Keratinocyte (primary cell): ENCODE measurements around the gene LEAP2. TPM values are rescaled to one million over a fixed set of nuclear protein-coding genes. Genes with fewer than 3 reads are reported as not detected.

Experiments
- DNase-seq: peaks from one replicate; pipeline ENCODE4 v3.0.0-alpha.2; 2011; ENCODE audit warnings: low read depth, missing footprints, low spot score
- FAIRE-seq: peaks from 2 replicates; lab custom pipeline; 2011; peaks lifted over from hg19 to GRCh38; lab: Jason Lieb, UNC
- H2AFZ ChIP-seq: 2 replicates; pipeline ENCODE4 v1.6.0; 2012; ENCODE audit warnings: low read length, control low read depth, inconsistent platforms; ENCODE audit not compliant: control insufficient read depth
- H3K27ac ChIP-seq: 2 replicates; pipeline ENCODE4 v1.5.1; 2011; ENCODE audit warnings: low read length; ENCODE audit not compliant: control insufficient read depth, insufficient read depth
- H3K27me3 ChIP-seq: 3 replicates; pipeline ENCODE4 v1.6.0; 2011; ENCODE audit warnings: low read length; ENCODE audit not compliant: control insufficient read depth, insufficient read depth; ENCODE audit errors: extremely low read depth
- H3K36me3 ChIP-seq, 2 experiments: 2 replicates in 1 of 2; 3 replicates in 1 of 2; pipeline ENCODE4 v1.5.1; 2011; ENCODE audit warnings: low read length in 2 of 2, mild to moderate bottlenecking in 1 of 2; ENCODE audit not compliant: control insufficient read depth in 2 of 2, insufficient read depth in 2 of 2; ENCODE audit errors: extremely low read depth in 1 of 2
- H3K4me1 ChIP-seq: 3 replicates; pipeline ENCODE4 v1.5.1; 2011; ENCODE audit warnings: low read length; ENCODE audit not compliant: control insufficient read depth, insufficient read depth; ENCODE audit errors: extremely low read depth
- H3K4me2 ChIP-seq: 3 replicates; pipeline ENCODE4 v1.6.0; 2011; ENCODE audit warnings: low read depth, low read length; ENCODE audit not compliant: control insufficient read depth, insufficient read depth; ENCODE audit errors: extremely low read depth
- H3K4me3 ChIP-seq, 3 experiments: fragments of 200-600 bp in 1 of 3; sonication (generic) in 1 of 3; 2 replicates in 2 of 3; 3 replicates in 1 of 3; pipeline ENCODE4 v1.5.1; 2011 to 2016; ENCODE audit warnings: low read length in 3 of 3, mild to moderate bottlenecking in 3 of 3, control low read depth in 2 of 3, inconsistent platforms in 1 of 3, low read depth in 1 of 3, mixed read lengths in 1 of 3, mixed run types in 1 of 3, moderate library complexity in 1 of 3; ENCODE audit not compliant: control insufficient read depth in 2 of 3, insufficient read depth in 2 of 3; ENCODE audit errors: extremely low read depth in 1 of 3
- H3K79me2 ChIP-seq: 2 replicates; pipeline ENCODE4 v1.6.0; 2012; ENCODE audit warnings: low read length; ENCODE audit not compliant: control insufficient read depth, insufficient read depth
- H3K9ac ChIP-seq: 3 replicates; pipeline ENCODE4 v1.6.0; 2011; ENCODE audit warnings: low read length; ENCODE audit not compliant: control insufficient read depth, insufficient read depth; ENCODE audit errors: extremely low read depth
- H3K9me1 ChIP-seq: 3 replicates; pipeline ENCODE4 v1.6.0; 2011; ENCODE audit warnings: low read length; ENCODE audit not compliant: control insufficient read depth, insufficient read depth; ENCODE audit errors: extremely low read depth
- H3K9me3 ChIP-seq: 2 replicates; pipeline ENCODE4 v1.5.1; 2012; ENCODE audit warnings: low read depth, low read length; ENCODE audit not compliant: control insufficient read depth
- H4K20me1 ChIP-seq: 3 replicates; pipeline ENCODE4 v1.6.0; 2011; ENCODE audit warnings: low read length; ENCODE audit not compliant: control insufficient read depth, insufficient read depth; ENCODE audit errors: extremely low read depth
- CTCF ChIP-seq, 3 experiments: IDR thresholded peaks in 1 of 3; conservative IDR thresholded peaks in 1 of 3; optimal IDR thresholded peaks in 1 of 3; 2 replicates in 2 of 3; 3 replicates in 1 of 3; pipeline versions ENCODE3 to v1.5.1; 2011; ENCODE audit warnings: low read length in 3 of 3, mild to moderate bottlenecking in 3 of 3, moderate library complexity in 2 of 3, control low read depth in 1 of 3, inconsistent platforms in 1 of 3; ENCODE audit not compliant: insufficient read depth in 2 of 3; ENCODE audit errors: extremely low read depth in 1 of 3
- EZH2 ChIP-seq: IDR thresholded peaks from one replicate; pipeline ENCODE4 v1.6.1; 2012; ENCODE audit warnings: inconsistent platforms, mild to moderate bottlenecking, low read length, moderate library complexity
- dilution Hi-C: fragments of 300-500 bp; cut with MboI; formaldehyde crosslinking; loops from one replicate; pipeline ENCODE4 v1.7.0; 2020; ENCODE audit warnings: low sequenced_read_pairs; ENCODE audit not compliant: extremely low pct_ligation_motif_present
- polyA plus RNA-seq, 5 experiments: library from polyadenylated mRNA; depleted of rRNA in 3 of 5; stranded (reverse) in 3 of 5; stranded (forward) in 1 of 5; unstranded in 1 of 5; fragments of >200 nt; gene quantifications; 1 replicate in 1 of 5; 2 replicates in 3 of 5; 3 replicates in 1 of 5; pipeline versions ENCODE4 v1.2.1 to v1.2.3, GENCODE V29; 2011 to 2012; ENCODE audit warnings: missing spikeins in 2 of 5, low read depth in 1 of 5, low replicate concordance in 1 of 5

LEAP2 gene
- polyA plus RNA-seq, 1 donor (not counting 4 experiments of a cell fraction or from before 2014, with no cell fraction given): 1.2 TPM

DNA sequence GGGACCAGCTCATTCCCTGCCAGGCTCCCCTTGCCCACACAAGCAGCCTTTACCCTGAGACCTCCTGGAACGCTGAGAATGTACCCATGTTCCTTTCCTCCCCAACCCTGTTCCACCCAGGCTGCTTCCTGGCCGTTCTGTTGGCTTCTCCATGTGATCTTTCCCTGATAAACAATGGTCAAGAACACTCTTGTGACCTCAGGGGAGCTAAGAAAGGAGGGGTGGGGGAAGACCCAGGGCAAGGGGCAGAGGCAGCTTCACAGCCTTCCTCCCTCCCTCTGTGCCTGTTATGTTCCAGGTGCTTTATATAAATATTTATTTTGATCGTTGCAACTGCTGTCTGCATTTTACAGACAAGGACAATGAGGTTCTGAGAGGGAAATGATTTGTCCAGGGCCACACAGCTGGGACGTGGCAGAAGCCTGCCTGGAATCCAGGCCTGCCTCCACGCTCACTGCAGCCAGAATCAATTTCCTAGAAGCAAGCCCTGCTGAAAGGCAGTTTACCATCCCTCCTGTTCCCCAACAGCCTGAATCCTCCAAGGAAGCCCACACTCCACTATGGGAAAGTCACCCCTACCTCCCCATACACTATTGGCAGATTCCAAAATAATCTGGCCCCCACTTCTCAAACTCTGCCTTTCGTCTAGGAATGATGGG is 46.9 kb upstream of the LEAP2 start:
- no peak for TF ChIP-seq EZH2
- TF ChIP-seq CTCF (optimal IDR thresholded peaks at IDR 0.05 in 1 of 3, IDR thresholded peaks at IDR 0.05 in 1 of 3, conservative IDR thresholded peaks at IDR 0.05 in 1 of 3; ENCODE audit: extremely low read depth in 1 of 3, insufficient read depth in 2 of 3, low read length in 3 of 3): no peak
- Histone ChIP-seq H3K9me1 (no peaks in the 10 kb centered on the region), H3K9me3 (no peaks in the 10 kb centered on the region), H3K9ac (no peak overlapping the region), H3K36me3 (no peaks in the 10 kb centered on the region), H3K4me3 (no peak overlapping the region), H2AFZ (no peak overlapping the region), H3K4me2 (no peak overlapping the region), H4K20me1 (no peaks in the 10 kb centered on the region), H3K4me1 (no peaks in the 10 kb centered on the region), H3K79me2 (no peaks in the 10 kb centered on the region), H3K27ac (no peak overlapping the region), H3K27me3 (peaks cover 24% of the 10 kb centered on the region)
- FAIRE-seq (no peak), DNase-seq (no peak)
- dilution Hi-C loops: no loop called here

DNA sequence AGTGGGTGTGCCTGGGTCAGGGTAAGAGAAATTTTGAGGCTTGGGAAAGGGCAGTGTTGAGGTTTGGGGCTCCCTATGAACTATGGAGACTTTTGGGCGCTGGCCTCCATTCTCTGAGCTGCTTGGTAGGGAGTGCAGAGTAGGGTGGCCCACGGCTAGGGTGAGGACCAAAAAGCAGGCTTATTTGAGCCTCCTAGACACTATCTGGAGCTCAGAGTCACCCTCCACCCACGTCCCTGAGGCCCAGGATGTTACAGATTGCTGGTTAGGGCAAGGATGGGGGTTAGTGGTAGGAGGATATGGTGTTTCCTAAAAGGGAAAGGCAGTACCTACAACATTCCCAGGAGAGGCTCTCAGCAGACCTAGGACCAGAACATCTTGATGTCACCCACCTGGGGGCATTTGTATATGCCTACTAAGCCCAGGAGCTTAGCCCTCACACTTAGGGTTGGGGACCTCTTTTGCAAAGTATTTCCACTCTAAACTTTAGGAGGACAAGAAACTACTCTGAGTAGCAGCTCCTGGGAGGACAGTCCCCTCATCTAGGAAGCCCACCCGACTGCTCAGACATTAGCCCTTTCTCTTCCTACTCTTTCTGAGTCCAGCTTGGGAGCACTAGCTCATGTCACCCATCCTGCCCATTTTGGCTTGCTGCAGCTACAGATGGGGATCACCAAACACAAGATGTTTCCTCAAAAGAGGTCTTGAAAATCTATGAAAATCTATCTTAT is 45.4 kb upstream of the LEAP2 start:
- H3K9ac ChIP-seq: no peak overlapping the region
- H3K9me1 ChIP-seq: no peaks in the 10 kb centered on the region
- H3K27ac ChIP-seq: no peak overlapping the region
- no peaks in the 10 kb centered on the region for H3K4me1 ChIP-seq
- H3K4me2 ChIP-seq: no peak overlapping the region
- H2AFZ ChIP-seq: no peak overlapping the region
- H3K27me3 ChIP-seq: peaks cover 24% of the 10 kb centered on the region
- dilution Hi-C loops: no loop called here
- TF ChIP-seq EZH2: no peak
- TF ChIP-seq CTCF (optimal IDR thresholded peaks at IDR 0.05 in 1 of 3, IDR thresholded peaks at IDR 0.05 in 1 of 3, conservative IDR thresholded peaks at IDR 0.05 in 1 of 3; ENCODE audit: extremely low read depth in 1 of 3, insufficient read depth in 2 of 3, low read length in 3 of 3): no peak
- FAIRE-seq (no peak), DNase-seq (no peak)
- H3K9me3 ChIP-seq: no peaks in the 10 kb centered on the region
- no peaks in the 10 kb centered on the region for H4K20me1 ChIP-seq
- no peaks in the 10 kb centered on the region for H3K36me3 ChIP-seq
- H3K4me3 ChIP-seq: no peak overlapping the region
- no peaks in the 10 kb centered on the region for H3K79me2 ChIP-seq
